Activated CD8-positive, alpha-beta memory T cell treated with anti-CD3 and anti-CD28 coated beads, Interleukin-2, amount 50 U/mL, for 4 hours (primary cell): Measurements from ENCODE around the gene C17orf113.
A peak's percentile ranks its signal among the peaks of the same experiment; 100 is the strongest.

Source experiments
- DNase-seq: peaks from one replicate; pipeline ENCODE4 v3.0.0-alpha.2; 2020

C17orf113 gene

GRCh38 chr17:42071810-42072209, 21.4 kb upstream of the C17orf113 start:
- no peak for DNase-seq

GRCh38 chr17:42068979-42069378, 18.6 kb upstream of the C17orf113 start:
- DNase-seq = no peak

GRCh38 chr17:42067371-42068091, 17.1 kb upstream of the C17orf113 start:
- peak; percentile 75 for DNase-seq

GRCh38 chr17:42065201-42065600, 14.8 kb upstream of the C17orf113 start:
- DNase-seq = no peak

GRCh38 chr17:42062681-42063080, 12.3 kb upstream of the C17orf113 start:
- no peak for DNase-seq

DNA sequence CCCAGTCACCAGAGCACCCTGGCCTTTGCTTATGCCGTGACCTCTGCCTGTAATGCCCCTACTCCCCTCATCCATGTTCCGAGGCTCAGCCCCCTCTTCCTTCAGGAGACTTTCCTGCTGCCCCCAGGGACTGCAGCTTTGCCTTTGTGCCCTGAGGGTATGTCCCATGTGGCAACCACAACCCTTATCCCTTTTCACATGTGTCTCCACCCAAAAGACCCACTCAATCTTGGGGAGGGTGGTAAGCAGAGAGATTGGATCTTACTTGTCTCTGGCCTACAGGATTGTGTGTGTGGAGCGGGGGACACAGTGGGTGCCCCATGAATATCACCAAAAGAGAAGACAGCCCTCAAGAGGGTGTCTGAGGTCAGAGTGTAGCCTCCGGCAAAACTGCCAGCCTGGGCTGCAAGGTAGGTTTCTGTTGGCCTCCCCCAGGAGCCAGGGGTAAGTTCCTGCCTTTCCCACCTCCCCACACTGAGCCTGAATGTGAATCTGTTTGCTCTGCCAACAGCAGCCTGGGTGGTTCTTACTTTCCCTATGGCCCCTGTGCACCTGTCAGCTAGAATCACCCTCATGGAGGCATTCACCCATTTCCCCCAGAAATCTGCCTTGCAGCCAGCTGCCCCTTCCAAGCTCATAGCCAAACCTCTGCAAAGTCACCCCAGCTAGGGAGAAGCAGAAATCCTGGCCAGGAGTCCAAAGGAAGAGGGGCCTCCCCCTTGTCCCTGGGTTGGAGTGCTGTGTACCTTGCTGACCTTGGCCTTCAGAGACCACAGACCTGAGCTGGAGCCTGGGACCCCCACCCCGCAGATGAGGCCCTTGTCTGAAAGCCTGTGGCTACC, 11.5 kb upstream of the C17orf113 start:
- no peak for DNase-seq

DNA sequence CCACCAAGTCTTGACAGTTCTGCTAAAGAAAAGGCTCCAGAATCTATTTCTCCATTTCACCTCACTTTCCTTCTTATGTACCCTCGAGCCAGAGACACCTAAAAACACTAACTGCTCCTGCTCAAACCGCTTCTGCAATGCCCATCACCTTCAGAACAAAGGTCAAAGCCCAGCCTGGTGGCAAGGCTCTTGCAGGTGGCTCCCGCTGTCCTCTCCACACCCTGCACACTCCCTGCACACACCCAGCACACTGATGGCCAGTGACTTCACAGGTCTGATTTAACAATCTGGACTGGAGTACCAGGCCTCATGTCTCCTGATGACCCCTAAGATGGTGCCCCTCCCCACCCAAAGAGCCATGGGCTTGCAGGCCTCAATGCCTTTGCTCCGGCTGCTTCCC, 9.8 kb upstream of the C17orf113 start:
- no peak for DNase-seq

DNA sequence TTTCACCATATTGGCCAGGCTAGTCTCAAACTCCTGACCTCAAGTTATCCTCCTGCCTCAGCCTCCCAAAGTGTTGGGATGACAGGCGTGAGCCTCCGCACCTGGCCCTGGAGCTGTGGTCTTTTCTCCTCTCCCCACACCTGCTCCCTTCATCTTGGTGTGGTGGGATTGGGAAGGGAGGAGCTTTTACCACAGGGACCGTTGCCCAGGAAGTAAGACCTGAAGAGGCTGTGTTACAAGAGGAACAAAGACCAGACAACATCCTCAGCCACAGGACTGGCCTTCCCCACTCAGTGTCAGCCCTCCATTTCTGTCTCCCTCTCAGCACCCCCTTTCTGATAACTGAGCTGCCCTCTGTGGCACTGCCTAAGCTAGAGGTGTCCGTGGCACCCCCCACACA, 9.4 kb upstream of the C17orf113 start:
- no peak for DNase-seq

- DNase-seq = no peak
Measured at GRCh38 chr17:42058063-42058462, 7.7 kb upstream of the C17orf113 start.

DNA sequence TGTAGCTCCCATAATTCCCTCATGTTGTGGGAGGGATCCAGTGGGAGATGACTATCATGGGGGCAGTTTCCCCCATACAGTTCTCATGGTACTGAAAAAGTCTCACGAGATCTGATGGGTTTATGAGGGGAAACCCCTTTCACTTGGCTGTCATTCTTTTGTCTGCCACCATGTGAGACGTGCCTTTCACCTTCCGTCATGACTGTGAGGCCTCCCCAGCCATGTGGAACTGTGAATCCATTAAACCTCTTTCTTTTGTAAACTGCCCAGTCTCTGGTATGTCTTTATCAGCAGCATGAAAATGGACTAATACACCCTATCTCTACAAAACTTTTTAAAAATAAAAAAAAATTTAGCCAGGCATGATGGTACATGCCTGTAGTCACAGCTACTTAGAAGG, 6.2 kb upstream of the C17orf113 start:
- DNase-seq = no peak

DNA sequence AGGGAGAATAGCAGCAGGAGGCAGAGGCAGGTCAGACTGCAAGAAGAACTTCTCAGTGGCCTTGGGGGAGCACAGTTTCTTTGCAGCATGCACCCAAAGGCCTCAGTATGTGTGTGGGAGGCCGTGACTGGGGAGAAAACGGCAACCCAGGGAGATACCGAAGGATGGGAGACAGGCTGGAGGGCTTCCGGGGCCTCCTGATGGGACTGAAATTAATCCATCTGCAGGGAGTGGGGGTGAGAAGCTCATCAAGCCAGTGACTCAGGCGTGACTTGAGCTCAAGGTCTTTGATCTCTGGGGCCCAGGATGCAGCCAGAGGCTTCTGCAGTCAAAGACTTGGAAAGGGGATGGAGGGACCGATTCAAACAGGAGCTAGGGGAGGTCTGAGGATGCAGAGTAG, 5.1 kb upstream of the C17orf113 start:
- no peak for DNase-seq

DNA sequence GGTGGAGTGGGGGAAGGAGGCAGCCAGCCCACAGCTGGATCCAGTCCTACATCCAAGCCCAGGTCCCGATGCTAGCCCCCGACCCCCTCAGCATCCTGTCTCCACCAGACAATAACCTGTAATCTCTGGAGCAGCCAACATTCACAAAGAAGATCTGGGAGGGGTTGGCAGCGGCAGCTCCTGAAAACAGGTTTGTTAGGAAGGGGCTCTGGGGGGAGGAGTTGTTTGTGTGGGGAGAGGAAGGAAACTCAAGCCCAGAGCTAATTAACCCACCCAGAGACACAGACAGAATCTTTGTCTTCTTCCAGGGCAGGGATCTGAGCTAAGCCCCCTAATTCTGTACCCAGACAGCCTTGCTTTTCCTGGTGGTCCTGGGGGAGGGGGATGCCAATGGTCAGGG, 4.6 kb upstream of the C17orf113 start:
- DNase-seq = no peak

DNA sequence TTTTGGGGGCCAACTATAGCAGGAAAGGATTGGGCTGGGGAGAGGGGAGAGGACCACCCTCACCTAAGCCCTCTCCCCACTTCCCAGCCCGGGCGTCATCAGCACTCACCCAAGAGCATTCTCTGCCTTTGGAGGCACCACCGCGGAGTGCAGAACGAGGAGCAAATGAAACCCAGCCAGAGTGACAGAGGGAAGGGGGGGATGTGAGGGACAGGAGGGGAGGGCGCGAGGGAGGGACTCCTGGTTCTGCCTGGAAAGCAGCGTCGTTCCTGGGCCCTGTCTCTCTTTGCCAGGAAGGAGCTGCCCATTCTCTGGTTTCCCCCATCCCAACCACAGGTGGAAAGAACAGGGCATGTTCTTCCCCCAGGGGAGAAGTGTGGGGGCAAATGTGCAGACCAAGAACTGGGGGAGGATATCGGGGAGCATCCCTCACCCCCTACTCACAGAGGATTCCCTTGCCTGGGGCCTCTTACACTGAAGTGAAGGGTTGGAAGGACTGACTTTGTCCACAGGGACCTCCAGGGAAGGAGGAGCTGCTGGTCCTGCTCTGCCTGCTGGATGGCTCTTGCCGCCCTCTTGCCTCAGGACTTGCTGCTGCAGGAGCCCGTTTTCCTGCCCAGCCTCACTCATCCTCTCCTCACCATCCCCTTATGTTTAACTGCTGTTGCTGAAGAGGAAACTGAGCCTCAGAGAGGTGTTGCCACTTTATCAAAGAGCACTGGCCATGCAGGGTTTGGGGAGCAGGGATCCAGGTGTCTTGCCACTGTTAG, 3.5 kb upstream of the C17orf113 start:
- no peak for DNase-seq

- DNase-seq = no peak
Measured at GRCh38 chr17:42052346-42052877, 2.0 kb upstream of the C17orf113 start.

GRCh38 chr17:42051645-42052044, 1.2 kb upstream of the C17orf113 start:
- DNase-seq = no peak

DNA sequence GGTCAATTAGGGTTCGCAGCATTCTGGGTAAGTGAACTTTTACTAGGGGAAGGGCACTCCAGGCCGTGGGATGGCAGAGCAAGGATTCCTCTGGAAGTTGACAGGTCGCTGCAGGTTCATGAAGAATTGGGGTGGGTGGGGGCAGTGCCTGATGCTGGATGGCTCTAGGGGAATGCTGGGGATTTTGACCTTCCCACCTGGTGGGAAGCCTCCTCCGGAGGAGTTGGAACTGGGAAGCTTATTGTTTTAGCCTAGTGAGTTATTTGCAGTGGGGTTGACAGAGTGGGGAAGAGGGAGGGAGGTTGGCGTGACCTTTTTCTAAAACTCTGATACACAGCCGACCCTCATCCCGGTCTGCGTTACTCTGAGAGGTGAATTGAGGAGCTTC, 606 bp upstream of the C17orf113 start:
- no peak for DNase-seq

DNA sequence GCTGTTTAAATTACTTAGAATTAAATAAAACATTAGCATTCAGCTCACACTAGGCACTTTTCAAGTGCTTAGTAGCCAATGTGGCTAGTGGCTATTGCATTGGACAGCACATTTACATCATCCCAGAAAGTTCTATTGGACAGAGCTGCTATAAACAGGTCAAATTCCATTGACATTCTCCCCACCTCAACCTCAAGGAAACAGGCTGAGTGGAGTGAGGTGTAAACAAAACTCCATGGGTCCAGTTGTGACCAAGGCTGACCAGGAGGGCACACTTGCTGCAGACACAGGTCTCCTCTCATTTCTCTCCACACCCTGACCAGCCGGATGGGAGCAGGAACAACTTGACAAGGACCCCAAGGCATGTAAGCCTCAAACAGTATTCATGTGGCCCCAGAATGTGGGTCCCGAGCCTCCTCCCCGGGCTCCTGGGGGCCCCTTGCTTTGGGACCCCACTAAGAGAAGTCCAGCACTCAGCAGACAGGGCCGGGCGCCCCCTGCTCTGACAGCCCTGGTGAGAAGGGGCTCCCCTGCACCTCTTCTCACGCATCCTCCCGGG, 488 bp downstream of the C17orf113 start:
- DNase-seq = no peak

GRCh38 chr17:42047343-42047742, 3.1 kb downstream of the C17orf113 start:
- DNase-seq = no peak

DNA sequence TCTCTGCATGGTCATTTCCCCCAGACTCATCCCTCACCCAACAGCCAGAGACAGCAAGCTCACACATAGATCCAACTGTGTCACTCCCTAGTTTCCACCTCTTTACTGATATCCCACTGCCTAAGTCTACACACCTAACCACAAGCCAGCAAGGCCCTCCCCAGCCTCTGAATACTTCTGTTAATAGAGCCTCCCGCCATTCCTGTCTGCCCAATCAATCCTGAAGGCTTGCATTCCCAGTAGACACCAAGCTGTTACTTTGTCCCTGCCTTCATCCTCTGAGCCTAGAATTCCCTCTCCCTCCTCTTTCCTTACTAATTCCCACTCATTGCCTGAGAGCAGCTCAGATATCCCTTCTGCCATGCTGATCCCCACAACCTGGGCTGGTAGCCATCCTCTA, 4.7 kb downstream of the C17orf113 start:
- DNase-seq = no peak

- DNase-seq = no peak
Measured at GRCh38 chr17:42042598-42043319, 7.6 kb downstream of the C17orf113 start.

GRCh38 chr17:42041619-42042018, 8.8 kb downstream of the C17orf113 start:
- no peak for DNase-seq

- DNase-seq = no peak
Measured at GRCh38 chr17:42040818-42041217, 9.6 kb downstream of the C17orf113 start.
